HG03064 (cell line): ENCODE results near the gene TRAF3.
"Not testable (repeated sequence)": the region's sequence is repeated elsewhere in the genome, so short reads cannot be mapped to it uniquely, and the experiment has no call there.

Experiments used
- ATAC-seq: cut with Tn5 transposase; IDR thresholded peaks from one replicate; pipeline ENCODE4 v1.9.1; 2021; ENCODE audit warnings: low read depth; ENCODE audit not compliant: unreplicated experiment

Gene TRAF3

DNA sequence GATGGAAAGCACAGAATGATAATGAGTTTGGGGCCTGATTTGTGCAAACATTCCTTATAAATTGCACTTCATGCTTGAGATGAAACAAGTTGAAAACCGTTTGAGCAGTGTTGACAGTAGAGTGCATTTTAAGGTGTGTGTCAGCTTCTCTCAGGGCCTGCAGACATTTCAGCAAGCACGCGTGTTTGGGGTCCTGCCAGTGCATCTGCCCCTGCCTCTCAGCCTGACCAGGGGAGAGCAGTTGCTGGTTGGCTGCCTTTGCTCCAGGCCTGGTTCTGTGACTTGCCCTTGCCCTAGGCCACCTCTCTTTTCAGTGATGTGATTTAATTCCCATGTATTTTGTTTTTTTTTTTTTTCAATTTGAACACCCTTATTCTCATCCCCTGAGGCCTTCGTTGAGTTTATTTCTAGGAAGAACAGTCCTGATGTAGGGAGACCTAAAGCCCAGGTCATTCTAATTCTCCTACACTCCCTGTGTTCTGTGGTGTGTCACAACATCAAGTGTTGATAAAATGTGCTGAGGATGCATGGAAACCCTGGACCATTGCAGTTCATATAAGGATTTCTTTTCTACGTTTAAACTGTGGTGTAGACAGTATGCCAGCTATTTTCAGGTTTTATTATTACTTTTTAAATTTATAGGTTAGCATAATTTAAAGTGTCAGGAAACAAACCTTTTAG, 105.1 kb downstream of the TRAF3 start:
- ATAC-seq, result no peak

DNA sequence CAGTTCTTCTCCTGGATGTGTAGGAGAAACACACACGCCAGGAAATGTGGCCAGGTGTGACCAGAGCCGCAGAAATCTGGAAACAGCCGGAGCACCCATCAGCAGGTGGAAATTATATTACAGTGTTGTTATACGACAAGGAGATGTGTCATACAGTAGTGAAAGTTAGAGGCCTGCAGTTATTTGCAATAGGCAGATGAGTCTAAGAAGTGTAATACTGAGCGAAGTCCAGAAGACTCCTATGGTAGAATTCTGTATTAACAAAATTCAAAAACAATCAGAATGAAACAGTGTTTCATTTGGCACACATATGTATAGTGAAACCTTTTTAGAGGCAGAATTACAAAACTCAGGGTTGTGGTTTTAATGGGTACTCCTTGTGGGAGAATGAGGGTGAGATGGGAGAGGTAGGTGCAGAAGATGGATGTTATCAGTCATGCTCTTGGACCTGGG, 105.9 kb downstream of the TRAF3 start:
- ATAC-seq, result no peak

DNA sequence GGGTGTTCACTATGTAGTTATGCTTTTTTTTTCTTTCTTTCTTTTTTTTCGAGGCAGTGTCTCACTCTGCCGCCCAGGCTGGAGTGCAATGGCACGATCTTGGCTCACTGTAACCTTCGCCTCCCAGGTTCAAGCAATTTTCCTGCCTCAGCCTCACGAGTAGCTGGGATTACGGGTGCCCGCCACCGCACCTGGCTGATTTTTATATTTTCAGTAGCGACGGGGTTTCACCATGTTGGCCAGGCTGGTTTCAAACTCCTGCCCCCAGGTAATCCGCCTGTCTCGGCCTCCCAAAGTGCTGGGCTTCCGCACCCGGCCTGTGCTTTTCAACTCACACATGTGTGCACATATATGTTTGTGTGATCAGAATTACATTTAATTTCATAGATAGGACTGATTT, 106.3 kb downstream of the TRAF3 start:
- ATAC-seq, result no peak

DNA sequence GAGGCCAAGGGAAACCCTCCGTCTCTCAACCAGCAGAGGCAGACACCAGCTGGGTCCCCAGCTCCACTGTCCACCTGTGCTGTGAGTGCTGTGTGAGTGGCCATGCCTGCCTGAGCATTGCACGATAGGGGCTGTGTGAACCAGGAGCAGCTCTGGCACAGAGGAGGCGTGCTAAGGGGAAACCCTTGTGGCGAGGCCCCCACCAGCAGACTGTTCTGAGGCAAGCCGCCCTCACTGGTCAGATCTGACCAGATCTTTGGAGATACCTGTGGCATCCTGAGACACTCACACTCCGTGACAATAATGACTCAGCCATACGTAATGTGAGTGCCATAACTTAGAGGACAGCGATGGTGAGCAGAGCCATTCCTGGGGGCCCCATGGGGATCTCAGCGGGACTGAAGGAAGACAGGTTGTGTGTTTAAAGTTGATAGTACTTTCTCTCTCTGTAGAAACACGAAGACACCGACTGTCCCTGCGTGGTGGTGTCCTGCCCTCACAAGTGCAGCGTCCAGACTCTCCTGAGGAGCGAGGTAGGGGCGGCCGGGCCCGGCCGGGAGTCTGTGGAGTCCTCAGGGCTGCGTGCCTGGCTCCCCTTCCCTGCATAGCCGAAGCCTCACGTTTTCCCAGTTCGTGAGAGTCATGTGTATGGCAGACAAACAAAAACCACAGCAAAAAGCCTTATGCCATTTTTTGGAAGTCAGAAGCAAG, 108.6 kb downstream of the TRAF3 start:
- no peak for ATAC-seq

DNA sequence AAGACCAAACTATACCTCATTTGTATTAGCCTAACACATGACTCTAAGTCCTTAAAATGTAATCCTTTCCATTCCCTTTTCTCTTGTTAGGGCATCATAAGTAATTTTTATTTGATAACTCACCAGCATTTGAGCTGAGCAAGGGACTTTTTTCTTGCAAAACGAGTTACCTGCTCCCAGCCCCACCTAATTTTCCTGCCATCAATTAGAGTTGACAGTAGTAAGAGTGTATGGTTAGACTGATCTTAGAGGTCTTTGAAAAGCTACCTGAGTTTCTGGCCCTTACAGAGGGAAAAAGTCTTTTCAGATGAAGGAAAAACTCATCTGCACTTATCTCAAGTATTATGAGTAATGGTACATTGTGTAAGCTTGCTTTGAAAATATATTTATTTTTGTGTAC, 111.5 kb downstream of the TRAF3 start:
- no peak for ATAC-seq

DNA sequence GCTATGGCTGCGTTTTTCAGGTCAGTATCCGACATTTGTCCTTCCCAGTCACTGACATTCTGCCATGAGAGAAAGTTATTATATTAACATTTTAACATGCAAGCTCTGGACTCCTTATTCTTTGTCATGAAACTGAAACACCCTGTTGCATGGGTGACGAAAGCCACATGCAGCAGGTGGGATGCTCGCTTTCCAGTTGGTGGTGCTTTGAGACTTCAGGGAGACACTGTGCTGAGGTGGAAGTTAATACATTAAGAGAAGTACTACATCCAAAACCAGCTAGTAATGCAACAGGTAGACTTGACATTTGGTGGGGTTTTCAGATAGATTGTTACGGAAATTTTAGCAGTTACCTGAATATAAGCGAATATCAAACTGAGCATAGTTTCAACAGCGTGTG, 112.4 kb downstream of the TRAF3 start:
- ATAC-seq, result no peak

DNA sequence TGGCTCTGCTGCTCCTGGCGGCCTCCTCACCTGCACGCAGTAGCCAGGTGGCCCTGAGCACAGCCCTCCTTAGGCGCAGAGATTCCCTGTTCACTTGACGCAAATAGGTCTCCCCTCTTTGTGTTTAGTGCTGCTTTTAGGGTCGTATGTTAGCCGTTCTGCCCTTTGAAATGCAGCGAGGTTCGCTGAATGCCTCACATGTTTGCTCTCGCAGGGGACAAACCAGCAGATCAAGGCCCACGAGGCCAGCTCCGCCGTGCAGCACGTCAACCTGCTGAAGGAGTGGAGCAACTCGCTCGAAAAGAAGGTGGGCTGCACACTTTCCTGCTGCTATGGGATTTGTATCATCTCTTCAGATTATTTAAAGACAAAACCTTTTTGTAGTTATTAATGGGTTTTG, 113.9 kb downstream of the TRAF3 start:
- no peak for ATAC-seq

DNA sequence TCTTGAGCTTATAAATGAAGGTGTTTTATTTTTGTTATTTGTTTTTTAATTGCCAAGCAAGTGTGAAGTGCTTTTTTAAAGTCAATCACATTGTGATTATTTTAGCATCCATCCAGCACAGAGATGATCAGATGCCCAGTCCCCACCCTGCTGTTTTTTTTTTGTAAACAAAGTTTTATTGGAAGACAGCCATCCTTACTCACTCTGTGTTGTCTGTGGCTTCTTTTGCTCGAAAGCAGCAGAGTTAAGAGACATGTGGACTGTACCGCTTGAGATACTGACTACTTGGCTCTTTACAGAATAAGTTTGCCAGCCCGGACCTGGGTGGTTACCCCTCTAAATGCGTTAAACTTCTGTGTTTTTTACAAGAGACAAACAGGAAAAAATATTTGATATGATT, 114.3 kb downstream of the TRAF3 start:
- ATAC-seq, result no peak

DNA sequence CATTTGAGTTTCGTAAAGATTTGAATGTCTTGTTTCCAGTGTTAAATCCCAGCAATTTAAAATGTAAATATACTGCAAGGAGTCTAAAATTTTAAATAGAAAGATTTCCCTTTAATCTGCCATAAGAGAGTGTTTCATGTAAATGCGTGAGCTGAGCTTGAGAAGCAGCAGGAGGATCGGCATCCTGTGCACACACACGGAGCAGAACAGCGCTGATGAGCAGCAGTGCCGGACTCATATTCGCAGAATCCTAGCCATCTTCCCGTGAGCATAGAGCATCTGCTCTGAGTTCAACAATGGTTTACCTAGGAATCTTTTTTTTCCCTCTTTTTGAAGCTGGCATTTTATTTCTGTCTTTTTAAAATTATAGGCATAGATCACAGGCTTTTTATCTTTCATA, 115.4 kb downstream of the TRAF3 start:
- ATAC-seq, result no peak

DNA sequence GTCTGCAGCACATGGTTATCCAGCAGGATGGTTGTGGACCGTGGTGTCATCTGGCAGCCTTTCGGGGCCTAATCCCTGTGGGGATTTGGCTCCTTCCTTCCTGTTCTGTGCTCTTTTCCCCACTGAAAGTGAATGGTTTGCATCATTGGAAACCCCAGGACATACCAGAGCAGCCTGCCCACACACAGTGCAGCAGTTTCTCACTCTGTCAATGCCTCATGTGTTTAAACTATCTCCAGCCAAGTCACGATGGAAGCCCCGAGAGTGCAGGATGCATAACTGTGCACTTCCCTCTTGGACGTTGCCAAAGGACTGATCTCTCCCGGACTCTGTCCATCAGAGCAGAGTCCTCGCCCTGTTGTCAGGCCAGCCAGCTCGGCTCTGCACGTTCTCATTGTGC, 116.2 kb downstream of the TRAF3 start:
- no peak for ATAC-seq

DNA sequence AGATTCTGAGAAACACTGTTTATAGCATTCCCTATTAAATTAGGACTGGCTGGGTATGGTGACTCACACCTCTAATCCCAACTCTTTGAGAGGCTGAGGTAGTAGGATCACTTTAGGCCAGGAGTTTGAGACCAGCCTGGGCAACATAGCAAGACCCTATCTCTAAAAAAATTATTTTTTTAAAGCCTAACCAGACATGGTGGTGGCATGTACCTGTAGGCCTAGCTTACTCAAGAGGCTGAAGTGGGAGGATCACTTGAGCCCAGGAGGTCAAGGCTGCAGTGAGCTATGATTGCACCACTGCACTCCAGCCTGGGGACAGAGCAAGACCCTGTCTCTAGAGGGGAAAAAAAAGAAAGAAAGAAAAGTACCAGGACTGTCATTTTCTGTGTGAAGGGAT, 119.5 kb downstream of the TRAF3 start:
- not testable (repeated sequence) for ATAC-seq

DNA sequence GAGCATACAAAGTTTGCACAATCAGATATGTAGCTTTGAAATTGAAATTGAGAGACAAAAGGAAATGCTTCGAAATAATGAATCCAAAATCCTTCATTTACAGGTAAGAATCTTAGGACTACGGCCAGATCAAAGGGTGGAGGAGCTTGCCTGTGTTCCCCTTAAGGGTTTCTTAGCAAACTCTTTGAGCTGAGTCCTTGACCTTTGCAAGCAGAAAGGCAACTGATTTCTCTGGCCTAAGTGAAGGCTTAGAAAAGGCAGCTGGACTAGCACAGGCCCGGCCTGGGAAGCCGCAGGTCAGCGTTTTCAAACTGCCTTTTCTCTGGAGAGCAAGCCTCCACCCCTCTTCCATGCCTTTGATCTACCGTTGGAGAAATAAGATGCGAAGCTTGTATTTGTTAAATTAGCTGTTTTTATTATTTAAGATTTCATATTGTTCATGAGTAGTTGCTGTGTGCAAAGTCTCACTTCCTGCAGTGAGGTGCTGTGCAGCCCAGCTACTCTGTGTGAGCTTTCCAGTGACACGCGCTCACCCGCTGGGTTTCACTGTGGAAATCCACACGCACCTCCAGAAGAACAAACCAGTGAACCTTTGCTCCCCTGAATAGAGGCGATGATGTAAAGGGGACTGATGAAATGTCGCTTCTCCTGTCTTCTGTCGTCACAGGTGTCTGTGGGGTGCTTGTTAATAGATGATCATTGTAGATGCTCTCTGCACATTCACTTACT, 120.2 kb downstream of the TRAF3 start:
- ATAC-seq, result no peak

DNA sequence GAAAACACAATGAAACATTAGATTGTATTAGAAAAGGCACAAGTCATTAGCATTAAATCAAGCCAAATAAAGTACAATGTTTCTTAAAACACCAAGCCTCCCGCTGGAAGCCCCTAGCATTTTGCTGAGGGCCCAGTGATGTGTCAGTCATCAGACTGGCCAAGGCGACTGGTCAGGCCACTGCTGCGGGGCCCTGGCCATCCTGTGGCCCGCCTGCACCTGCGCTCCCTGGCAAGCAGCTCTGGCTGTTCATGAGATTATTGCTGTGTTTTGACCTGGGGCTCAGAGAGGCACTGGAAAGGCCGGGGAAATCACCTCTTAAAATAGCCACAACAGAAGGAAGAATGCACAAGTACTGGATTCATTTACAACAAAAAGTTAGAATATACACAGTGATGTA, 121.0 kb downstream of the TRAF3 start:
- no peak for ATAC-seq

DNA sequence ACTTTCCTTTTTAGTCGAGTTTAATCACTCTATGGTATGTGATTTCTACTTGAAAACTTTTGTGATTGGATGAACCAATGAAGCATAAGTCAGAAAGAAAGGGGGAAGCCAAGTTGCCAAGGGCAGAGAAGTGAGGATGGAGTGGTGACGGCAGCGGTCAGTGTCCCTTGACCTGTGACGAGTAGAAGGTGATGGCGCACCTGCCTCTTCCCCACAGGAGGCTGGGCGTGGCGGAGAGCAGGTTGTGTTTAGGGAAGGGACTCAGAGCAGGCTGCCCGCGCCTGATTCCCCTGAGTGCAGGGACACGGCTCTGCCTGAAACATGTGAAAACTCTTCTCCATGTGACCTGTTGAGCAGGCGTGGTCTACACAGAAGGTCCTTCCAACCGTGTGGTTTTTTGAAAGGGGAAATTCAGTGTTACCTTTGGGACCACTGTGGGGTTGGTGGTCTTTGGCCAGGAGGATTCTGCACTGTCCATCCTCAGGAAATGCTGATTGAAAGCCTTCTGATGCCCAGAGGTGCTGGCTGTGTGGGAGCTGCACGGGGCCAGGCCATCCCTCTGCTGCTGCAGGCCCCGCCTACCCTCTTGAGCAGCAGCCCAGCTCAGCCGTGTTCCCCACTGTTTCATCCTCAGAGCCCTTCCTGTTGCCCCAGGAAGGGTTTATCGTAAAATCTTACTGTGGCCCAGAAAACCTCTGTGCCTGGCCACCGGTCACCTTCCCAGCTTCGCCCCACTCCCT, 121.7 kb downstream of the TRAF3 start:
- no peak for ATAC-seq

DNA sequence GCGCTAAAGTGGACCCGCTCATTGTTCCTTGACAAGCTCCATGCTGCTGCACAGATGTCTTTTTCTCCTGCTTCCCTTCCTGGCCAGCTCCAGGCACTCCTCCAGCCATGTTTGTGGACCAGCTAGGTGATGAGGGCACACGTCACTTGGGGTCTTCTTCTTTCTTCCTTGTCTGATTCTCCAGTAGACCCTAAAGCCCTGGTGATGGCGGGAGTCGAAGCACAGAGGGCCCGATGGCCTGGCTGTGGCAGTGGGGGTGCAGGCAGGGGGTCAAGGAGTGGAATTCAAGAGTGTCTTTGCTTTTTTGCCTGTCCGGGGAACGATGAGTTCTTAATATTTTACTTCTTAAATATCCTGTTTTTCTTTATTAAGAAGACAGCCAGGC, 122.3 kb downstream of the TRAF3 start:
- no peak for ATAC-seq

DNA sequence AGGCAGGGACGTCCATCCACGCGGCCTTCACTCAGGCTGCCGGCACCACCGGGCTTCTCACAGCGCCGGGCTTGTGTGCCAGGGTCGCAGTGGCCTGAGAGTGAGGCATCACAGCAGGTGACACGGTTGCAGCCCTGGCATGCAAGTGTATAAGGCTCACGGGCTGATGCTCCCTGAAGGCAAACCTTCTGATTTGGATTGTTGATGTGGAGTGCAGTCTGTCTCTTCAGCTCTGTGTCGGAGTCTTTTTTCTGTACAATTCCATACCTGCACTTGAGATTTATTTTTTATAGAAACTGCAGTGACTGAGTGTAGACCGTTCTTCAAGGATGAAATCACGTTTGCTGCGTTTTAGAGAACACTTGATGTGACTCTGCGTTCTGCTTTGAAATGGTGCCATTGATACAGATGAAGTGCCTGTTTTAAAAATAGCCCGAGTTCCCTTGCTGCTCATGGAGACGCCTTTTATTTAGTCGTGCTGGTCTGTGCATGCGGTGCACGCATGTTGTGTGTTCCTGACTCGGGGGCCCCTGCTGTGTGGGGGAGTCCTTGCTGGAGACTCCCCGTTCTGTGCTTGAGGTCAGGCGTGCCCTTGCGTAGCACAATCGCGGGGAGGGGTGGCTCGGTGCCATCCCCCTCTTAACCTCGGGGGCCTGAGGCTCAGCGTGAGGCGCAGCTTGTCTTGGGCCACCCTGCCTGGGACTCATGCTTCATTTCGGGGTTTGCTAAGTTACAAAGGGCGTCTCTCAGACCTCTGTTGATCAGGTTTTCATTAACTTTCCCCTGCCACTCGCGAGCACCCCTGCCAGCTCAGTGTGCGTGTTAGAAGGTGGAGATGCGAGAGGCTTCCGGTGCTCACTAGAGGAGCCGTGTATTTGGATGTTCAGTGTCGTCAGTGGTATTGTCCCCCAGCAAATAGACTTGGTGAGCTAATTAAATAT, 123.7 kb downstream of the TRAF3 start:
- peak; percentile 47 for ATAC-seq

DNA sequence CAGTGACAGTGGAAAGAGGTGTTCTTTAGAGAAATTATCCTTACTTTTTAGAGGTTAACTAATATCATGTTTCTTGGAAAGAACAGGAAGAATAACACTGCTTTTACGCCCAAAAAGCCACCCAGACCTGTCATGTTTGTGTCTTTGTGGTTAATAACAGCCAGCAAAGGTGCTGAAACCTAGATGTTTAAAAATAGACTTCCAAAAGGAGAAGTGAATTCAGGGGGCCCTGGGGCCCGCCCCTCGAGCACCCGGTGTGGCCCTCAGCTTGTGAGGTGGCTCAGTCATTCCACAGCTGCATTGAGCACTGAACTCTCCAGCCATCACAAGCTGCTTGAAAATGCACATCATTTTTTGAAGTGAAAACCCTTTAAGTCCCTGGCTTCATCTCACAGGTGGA, 124.4 kb downstream of the TRAF3 start:
- peak; percentile 57 for ATAC-seq

DNA sequence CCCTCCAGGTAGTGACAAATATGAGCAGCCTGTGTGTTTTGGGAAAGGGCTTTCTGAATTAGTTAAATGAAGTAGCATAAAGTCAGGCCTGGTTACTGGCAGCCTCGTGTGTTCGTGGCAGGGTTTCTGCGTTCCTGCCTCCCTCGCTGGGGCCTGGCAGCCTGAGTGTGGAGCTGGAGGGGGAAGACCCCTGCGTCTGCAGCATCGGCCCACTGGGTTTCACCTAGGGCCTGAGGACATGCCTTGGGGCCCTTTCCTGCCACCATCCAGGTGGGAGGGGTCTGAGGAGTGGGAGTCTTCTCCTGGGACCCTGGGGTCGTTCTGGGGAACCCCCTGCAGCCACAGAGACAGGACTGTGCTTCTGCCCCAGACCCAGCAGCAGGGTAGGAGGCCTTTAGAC, 124.8 kb downstream of the TRAF3 start:
- no peak for ATAC-seq

DNA sequence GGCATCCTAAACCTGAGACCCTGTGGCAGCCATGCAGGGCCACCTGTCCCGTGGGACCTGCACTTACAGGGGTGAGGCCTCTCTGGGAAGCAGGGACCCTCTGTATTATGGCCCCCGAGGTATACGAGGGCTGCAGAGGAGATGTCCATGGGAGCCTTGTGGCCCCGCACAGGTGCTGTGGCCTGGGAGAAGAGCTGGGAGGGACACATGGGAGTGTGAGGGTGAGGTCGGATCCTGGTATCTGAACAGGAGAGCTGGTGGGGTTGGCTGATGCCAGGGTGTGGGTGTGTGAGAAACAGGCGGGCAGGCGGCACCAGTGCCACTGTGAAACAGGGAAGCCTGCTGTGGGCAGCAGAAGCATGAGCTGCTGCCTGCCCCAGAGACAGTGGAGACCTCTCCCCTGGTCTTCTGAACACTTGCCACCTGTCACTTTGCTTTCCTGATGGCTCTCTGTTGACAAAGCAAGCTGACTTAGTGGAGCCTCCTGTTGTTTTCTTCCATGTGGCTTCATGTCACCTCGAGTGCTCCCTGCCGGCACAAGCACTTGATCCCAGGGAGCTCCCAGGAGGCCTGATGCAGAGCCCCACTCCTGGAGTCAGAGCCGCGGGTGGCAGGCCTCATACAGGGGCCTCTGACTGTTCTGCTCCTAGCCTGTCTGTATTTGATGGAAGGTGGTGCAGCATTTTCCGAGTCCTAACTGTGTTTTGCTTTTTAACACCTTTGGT, 125.4 kb downstream of the TRAF3 start:
- ATAC-seq, result no peak
